Measurements from ENCODE around the gene SLX4IP. TPM values are rescaled to one million over a fixed set of nuclear protein-coding genes. Genes with fewer than 3 reads are reported as not detected.

SLX4IP gene
- total RNA-seq, 1 donor from 2014 or later = 2.6 TPM

DNA sequence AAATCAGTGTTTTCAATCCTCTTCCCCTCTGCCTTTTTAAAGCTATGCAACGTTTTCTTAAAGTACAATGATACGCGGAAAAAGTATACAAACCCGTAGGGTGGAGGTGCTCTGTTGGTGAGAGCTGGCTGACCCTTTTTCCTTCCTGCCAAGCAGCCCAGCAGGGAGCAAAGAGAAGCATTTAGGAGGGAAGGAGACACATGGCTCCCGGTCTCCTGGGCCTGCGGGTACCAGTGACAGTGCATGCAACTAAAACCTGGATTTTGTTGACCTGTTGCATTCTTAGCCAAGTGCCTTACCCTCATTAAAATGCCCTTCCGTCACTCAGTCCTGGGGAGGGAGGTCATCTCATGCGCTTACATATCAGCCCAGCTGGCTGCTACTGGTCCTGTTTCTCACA lies 87.2 kb downstream of the SLX4IP start:
- DNase-seq (ENCODE audit: low read depth) = no peak
- H3K4me3 ChIP-seq (ENCODE audit: low read depth, low read length) = no peak overlapping the region
- TF ChIP-seq, protein P1, sequence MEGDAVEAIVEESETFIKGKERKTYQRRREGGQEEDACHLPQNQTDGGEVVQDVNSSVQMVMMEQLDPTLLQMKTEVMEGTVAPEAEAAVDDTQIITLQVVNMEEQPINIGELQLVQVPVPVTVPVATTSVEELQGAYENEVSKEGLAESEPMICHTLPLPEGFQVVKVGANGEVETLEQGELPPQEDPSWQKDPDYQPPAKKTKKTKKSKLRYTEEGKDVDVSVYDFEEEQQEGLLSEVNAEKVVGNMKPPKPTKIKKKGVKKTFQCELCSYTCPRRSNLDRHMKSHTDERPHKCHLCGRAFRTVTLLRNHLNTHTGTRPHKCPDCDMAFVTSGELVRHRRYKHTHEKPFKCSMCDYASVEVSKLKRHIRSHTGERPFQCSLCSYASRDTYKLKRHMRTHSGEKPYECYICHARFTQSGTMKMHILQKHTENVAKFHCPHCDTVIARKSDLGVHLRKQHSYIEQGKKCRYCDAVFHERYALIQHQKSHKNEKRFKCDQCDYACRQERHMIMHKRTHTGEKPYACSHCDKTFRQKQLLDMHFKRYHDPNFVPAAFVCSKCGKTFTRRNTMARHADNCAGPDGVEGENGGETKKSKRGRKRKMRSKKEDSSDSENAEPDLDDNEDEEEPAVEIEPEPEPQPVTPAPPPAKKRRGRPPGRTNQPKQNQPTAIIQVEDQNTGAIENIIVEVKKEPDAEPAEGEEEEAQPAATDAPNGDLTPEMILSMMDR (conservative IDR thresholded peaks at IDR 0.05; ENCODE audit: low read depth, low read length) = no peak

DNA sequence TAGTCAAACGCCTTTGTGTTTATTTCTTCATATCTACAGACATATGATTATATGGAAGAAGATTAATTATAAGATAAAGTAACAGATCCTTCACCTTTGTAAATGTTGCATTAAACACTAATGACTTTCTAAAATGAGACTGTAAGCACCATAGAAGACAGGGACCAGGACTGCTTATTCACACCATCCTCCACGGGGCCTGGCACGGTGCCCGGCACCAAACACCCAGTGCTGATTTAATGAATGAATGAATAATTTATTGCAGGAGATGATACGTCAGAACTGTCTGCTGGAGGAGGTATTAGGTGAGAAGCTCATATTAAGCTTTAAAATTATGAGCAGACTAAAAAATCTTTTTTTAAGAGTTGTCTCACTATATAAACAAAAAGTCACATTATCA lies 88.3 kb downstream of the SLX4IP start:
- H3K4me3 ChIP-seq (ENCODE audit: low read depth, low read length) = no peak overlapping the region
- TF ChIP-seq, protein P1 (conservative IDR thresholded peaks at IDR 0.05; ENCODE audit: low read depth, low read length) = no peak
- DNase-seq (ENCODE audit: low read depth) = no peak

DNA sequence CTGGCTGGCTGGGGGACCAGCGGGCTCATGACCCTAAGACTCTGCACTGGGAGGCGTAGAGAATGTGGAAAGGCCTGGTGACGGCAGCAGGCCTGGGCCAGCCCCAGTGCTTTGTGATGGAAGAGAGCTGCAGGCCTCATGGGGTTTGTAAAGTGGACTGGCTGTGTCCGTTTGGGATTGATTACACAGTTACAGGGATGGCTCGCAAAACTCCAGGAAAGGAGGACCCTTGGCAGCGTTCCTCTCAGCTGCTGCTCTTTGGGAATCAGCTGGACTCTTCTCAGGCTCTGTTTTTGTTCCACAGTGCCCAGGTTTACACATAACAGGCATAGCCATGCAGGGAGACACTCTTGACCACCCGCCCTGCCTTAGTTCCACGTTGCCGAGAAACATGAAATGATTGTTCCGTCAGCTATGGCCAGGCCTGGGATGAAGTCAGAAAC lies 89.0 kb downstream of the SLX4IP start:
- TF ChIP-seq, protein P1 (conservative IDR thresholded peaks at IDR 0.05; ENCODE audit: low read depth, low read length) = no peak
- no peak overlapping the region for H3K4me3 ChIP-seq (ENCODE audit: low read depth, low read length)
- DNase-seq (ENCODE audit: low read depth) = no peak

DNA sequence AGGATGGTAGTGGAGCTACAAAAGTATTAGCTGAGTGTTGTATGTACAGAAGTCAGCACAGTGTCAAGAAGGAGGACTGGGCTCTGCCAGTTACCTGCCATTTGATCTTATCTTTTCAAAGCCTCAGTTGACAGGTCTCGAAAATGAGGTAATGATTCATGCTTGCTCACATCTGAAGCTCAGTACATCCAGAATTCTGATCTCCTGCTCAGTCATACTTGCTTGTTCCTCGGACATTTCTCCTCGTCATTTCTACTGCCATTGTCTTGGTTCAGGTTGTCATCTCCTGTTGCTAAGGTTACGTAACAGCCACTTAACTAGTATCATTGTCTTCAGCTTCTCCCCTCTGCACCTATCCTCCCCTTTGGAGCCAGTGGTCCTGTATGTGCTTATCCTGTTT lies 89.5 kb downstream of the SLX4IP start:
- DNase-seq (ENCODE audit: low read depth) = no peak
- no peak overlapping the region for H3K4me3 ChIP-seq (ENCODE audit: low read depth, low read length)
- TF ChIP-seq, protein P1 (conservative IDR thresholded peaks at IDR 0.05; ENCODE audit: low read depth, low read length) = no peak

DNA sequence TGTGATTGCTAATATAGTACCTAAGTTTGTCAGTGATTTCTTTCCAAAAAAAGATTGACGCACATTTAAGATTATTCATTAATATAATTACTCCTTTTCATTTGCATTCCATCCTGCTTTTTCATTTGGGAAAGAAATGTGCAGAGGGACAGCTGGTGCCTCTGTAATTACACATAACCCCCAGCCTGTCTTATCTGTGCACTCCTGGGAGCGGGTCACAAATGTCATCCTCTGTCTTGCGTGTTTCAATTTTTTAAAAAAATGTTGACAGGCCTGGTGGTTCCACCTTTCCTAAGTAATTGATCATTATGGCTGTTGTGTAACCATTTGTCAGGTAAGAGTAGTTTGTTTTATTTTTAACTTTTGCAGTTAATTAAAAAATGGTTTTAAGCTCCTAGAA lies 92.7 kb downstream of the SLX4IP start:
- H3K4me3 ChIP-seq (ENCODE audit: low read depth, low read length) = no peak overlapping the region
- DNase-seq (ENCODE audit: low read depth) = no peak
- TF ChIP-seq, protein P1 (conservative IDR thresholded peaks at IDR 0.05; ENCODE audit: low read depth, low read length) = no peak

DNA sequence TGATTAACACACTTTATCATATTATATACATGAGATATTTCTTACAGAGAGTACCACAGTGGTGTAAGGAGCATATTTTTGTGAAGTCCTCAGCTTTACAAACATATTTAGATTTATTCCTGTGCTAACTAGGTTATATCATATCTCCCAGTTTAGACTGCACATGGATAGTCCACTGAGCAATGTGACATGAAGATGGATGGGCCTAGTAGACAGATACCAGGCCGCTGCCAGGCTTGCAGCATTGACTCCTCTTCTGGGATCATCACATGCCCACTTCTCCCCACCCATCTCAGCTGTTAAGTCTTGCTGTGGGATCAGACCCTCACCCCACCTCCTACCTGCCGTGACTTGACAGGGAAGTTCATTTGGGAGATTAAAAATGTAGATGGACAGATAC lies 95.8 kb downstream of the SLX4IP start:
- no peak for DNase-seq (ENCODE audit: low read depth)
- no peak overlapping the region for H3K4me3 ChIP-seq (ENCODE audit: low read depth, low read length)
- TF ChIP-seq, protein P1 (conservative IDR thresholded peaks at IDR 0.05; ENCODE audit: low read depth, low read length) = no peak

DNA sequence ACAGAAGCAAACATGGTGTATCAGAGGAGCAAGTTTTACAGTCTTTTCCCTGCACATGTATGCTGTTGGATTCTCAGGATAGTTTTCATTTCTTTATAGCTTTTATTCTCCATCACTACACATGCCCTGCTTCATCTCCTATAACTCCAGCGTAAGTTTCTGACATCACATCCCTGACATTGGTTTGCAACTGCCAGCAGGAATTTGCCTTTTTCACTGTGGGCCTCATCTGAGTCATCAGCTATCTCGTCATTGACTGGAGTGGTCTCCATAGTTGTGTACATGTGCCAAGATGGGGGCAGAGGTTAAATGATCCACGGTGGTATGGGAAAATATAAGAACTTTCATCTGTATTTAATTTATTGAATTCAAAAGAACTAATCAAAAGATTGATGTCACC lies 96.7 kb downstream of the SLX4IP start:
- TF ChIP-seq, protein P1 (conservative IDR thresholded peaks at IDR 0.05; ENCODE audit: low read depth, low read length) = no peak
- no peak for DNase-seq (ENCODE audit: low read depth)
- H3K4me3 ChIP-seq (ENCODE audit: low read depth, low read length) = no peak overlapping the region
